Measurements from ENCODE around the gene ERLEC1.

Gene ERLEC1

GRCh38 chr2:53852532-53852931 lies 65.7 kb downstream of the ERLEC1 start:
- no peaks in the 10 kb centered on the region for H3K9me3 ChIP-seq

GRCh38 chr2:53854678-53855077 lies 67.8 kb downstream of the ERLEC1 start:
- TF ChIP-seq Cebpa-rat (IDR thresholded peaks at IDR 0.05): no peak
- H3K9me3 ChIP-seq: 0 out of 2 replicates have a peak, but pooled peaks cover under 1% of the 10 kb centered on the region
- peaks cover 37% of the 10 kb centered on the region for H3K36me3 ChIP-seq
- H3K4me3 ChIP-seq: no peak overlapping the region
- no peak overlapping the region for H3K9ac ChIP-seq
- no peak overlapping the region for H3K27ac ChIP-seq
- no peaks in the 10 kb centered on the region for H4K20me1 ChIP-seq
- H3K4me2 ChIP-seq: no peak overlapping the region
- no peaks in the 10 kb centered on the region for H3K27me3 ChIP-seq
- H3K4me1 ChIP-seq: no peaks in the 10 kb centered on the region

More at GRCh38 chr2:53852532-53852931, 65.7 kb downstream of the ERLEC1 start:
- Histone ChIP-seq H3K27me3 (no peaks in the 10 kb centered on the region), H3K36me3 (peaks cover 35% of the 10 kb centered on the region), H4K20me1 (no peaks in the 10 kb centered on the region), H3K4me2 (no peak overlapping the region), H3K4me1 (no peaks in the 10 kb centered on the region), H3K4me3 (no peak overlapping the region), H3K27ac (no peak overlapping the region), H3K9ac (no peak overlapping the region)
- TF ChIP-seq Cebpa-rat (IDR thresholded peaks at IDR 0.05): no peak

GRCh38 chr2:53856272-53856671 lies 69.4 kb downstream of the ERLEC1 start:
- no peaks in the 10 kb centered on the region for H3K4me1 ChIP-seq
- H3K4me3 ChIP-seq: no peak overlapping the region
- no peak overlapping the region for H3K4me2 ChIP-seq

GRCh38 chr2:53859206-53860181 lies 72.7 kb downstream of the ERLEC1 start, which contains the start of gene GPR75:
TSS of gene GPR75 (minus strand) at chr2:53859967. CDS start at chr2:53854756, 5,211 bp downstream.
- peaks cover 53% of the 10 kb centered on the region for H3K36me3 ChIP-seq
- H3K4me3 ChIP-seq: no peak within 1 kb of the TSS
- H3K9ac ChIP-seq: no peak within 1 kb of the TSS
- no peak within 1 kb of the TSS for H3K4me2 ChIP-seq
- no peaks in the 10 kb centered on the region for H3K27me3 ChIP-seq
- no peaks in the 10 kb centered on the region for H3K4me1 ChIP-seq
- TF ChIP-seq Cebpa-rat (IDR thresholded peaks at IDR 0.05): no peak
- no peak within 1 kb of the TSS for H3K27ac ChIP-seq
- no peaks in the 10 kb centered on the region for H4K20me1 ChIP-seq
- peaks cover 4% of the 10 kb centered on the region; the same call in 1 of the 2 replicates for H3K9me3 ChIP-seq

More at GRCh38 chr2:53856272-53856671, 69.4 kb downstream of the ERLEC1 start:
- TF ChIP-seq Cebpa-rat (IDR thresholded peaks at IDR 0.05): no peak
- peaks cover 45% of the 10 kb centered on the region for H3K36me3 ChIP-seq
- H3K27me3 ChIP-seq: no peaks in the 10 kb centered on the region
- H3K9ac ChIP-seq: no peak overlapping the region
- H4K20me1 ChIP-seq: no peaks in the 10 kb centered on the region
- H3K27ac ChIP-seq: no peak overlapping the region
- peaks cover 4% of the 10 kb centered on the region; the same call in 1 of the 2 replicates for H3K9me3 ChIP-seq

GRCh38 chr2:53861824-53862223 lies 75.0 kb downstream of the ERLEC1 start:
- H3K4me3 ChIP-seq: no peak overlapping the region
- H3K9ac ChIP-seq: no peak overlapping the region
- peaks cover 64% of the 10 kb centered on the region for H3K36me3 ChIP-seq
- TF ChIP-seq Cebpa-rat (IDR thresholded peaks at IDR 0.05): no peak
- no peaks in the 10 kb centered on the region for H3K4me1 ChIP-seq
- peaks cover 4% of the 10 kb centered on the region; the same call in 1 of the 2 replicates for H3K9me3 ChIP-seq
- no peaks in the 10 kb centered on the region for H3K27me3 ChIP-seq
- no peaks in the 10 kb centered on the region for H4K20me1 ChIP-seq
- H3K27ac ChIP-seq: no peak overlapping the region
- H3K4me2 ChIP-seq: no peak overlapping the region

- Histone ChIP-seq H3K9ac (no peak overlapping the region), H3K27ac (no peak overlapping the region), H4K20me1 (no peaks in the 10 kb centered on the region), H3K4me2 (no peak overlapping the region), H3K27me3 (no peaks in the 10 kb centered on the region), H3K9me3 (peaks cover 4% of the 10 kb centered on the region; the same call in 1 of the 2 replicates), H3K4me3 (no peak overlapping the region), H3K4me1 (no peaks in the 10 kb centered on the region), H3K36me3 (peaks cover 75% of the 10 kb centered on the region)
- no peak for TF ChIP-seq Cebpa-rat (IDR thresholded peaks at IDR 0.05)
Observed at GRCh38 chr2:53863538-53864227, 76.8 kb downstream of the ERLEC1 start.

DNA sequence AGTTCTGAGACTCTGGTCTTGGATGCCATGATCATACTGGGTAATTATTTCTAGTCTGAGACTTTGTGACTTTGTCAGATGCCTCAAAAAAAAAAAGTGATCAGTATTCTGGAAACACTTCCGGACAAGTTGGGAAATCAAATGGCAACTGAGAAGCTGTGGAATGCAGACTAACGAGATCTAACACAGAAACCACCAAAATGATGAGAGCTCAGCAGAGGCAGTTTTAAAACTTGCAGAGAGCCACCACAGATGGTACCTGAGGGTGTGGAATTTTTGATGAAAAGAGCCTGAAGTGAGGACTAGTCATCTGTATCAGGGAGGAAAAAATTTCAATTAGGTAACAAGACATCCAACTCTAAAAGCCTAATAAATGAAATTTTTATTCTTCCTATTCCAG lies 78.4 kb downstream of the ERLEC1 start:
- Histone ChIP-seq H3K4me1 (no peaks in the 10 kb centered on the region), H3K9ac (no peak overlapping the region), H3K27ac (no peak overlapping the region), H3K4me2 (no peak overlapping the region), H4K20me1 (no peaks in the 10 kb centered on the region), H3K27me3 (no peaks in the 10 kb centered on the region), H3K36me3 (peaks cover 76% of the 10 kb centered on the region), H3K4me3 (no peak overlapping the region), H3K9me3 (no peaks in the 10 kb centered on the region)
- TF ChIP-seq Cebpa-rat (IDR thresholded peaks at IDR 0.05): no peak

DNA sequence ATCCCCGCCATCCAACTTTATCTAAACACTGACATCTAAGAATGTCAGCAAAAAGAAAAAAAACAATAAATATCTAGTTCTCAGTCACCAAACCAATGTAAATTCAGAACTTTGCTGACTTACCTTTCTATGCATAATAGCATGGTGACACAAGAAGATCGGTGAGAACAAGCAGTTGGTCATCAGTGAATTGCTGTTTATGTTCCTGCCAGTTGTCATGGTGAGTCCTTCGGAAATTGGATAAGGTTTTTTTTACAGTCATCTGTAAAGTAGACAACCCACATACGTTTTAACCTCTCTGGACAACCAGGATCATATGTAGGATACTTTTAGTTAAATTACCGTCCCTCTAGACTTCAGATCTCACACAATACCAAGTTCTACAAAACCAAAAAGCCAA lies 79.1 kb downstream of the ERLEC1 start:
- Histone ChIP-seq H3K9me3 (no peaks in the 10 kb centered on the region), H3K9ac (no peak overlapping the region), H3K4me1 (no peaks in the 10 kb centered on the region), H3K36me3 (peaks cover 79% of the 10 kb centered on the region), H3K27ac (no peak overlapping the region), H3K27me3 (no peaks in the 10 kb centered on the region), H3K4me2 (no peak overlapping the region), H3K4me3 (no peak overlapping the region), H4K20me1 (no peaks in the 10 kb centered on the region)
- TF ChIP-seq Cebpa-rat (IDR thresholded peaks at IDR 0.05): no peak

DNA sequence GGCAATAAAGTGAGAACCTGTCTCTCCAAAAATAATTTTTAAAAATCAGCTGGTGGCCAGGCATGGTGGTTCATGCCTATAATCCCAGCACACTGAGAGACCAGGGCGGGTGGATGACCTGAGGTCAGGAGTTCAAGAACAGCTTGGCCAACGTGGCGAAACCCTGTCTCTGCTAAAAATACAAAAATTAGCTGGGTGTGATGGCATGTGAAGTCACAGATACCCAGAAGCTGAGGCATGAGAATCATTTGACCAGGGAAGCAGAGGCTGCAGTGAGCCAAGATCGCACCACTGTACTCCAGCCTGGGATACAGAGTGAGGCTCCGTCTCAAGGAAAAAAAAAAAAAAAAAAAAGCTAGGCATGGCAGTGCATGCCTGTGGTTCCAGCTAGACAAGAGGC lies 80.3 kb downstream of the ERLEC1 start:
- Histone ChIP-seq H3K27ac (no peak overlapping the region), H4K20me1 (no peaks in the 10 kb centered on the region), H3K4me1 (no peaks in the 10 kb centered on the region), H3K9me3 (no peaks in the 10 kb centered on the region), H3K4me2 (no peak overlapping the region), H3K36me3 (peaks cover 84% of the 10 kb centered on the region), H3K4me3 (no peak overlapping the region), H3K9ac (no peak overlapping the region), H3K27me3 (no peaks in the 10 kb centered on the region)
- no peak for TF ChIP-seq Cebpa-rat (IDR thresholded peaks at IDR 0.05)

- no peaks in the 10 kb centered on the region for H4K20me1 ChIP-seq
- H3K4me2 ChIP-seq: no peak overlapping the region
- no peaks in the 10 kb centered on the region for H3K27me3 ChIP-seq
- H3K4me3 ChIP-seq: no peak overlapping the region
- H3K36me3 ChIP-seq: peaks cover 86% of the 10 kb centered on the region
- H3K9ac ChIP-seq: no peak overlapping the region
- no peak for TF ChIP-seq Cebpa-rat (IDR thresholded peaks at IDR 0.05)
- no peak overlapping the region for H3K27ac ChIP-seq
- H3K9me3 ChIP-seq: no peaks in the 10 kb centered on the region
- H3K4me1 ChIP-seq: no peaks in the 10 kb centered on the region
Observed at GRCh38 chr2:53867773-53868172, 80.9 kb downstream of the ERLEC1 start.
